G401.6 (cell line): ENCODE measurements around the gene HOXD10.

ENCODE experiments used
- FAIRE-seq: peaks from 2 replicates; lab custom pipeline; 2012; peaks lifted over from hg19 to GRCh38; lab: Jason Lieb, UNC

The HOXD10 gene

GRCh38 chr2:176123411-176124109 lies 7.0 kb downstream of the HOXD10 start:
- no peak for FAIRE-seq

- no peak for FAIRE-seq
These were observed 7.8 kb downstream of the HOXD10 start for GRCh38 chr2:176124110-176124946.

GRCh38 chr2:176124947-176125771 lies 8.6 kb downstream of the HOXD10 start:
- no peak for FAIRE-seq

- no peak for FAIRE-seq
These were observed 9.1 kb downstream of the HOXD10 start for GRCh38 chr2:176125772-176126054.

GRCh38 chr2:176126929-176127773 lies 10.6 kb downstream of the HOXD10 start:
- FAIRE-seq, result peak; percentile 86

GRCh38 chr2:176127774-176128072 lies 11.1 kb downstream of the HOXD10 start:
- FAIRE-seq, result no peak

GRCh38 chr2:176128172-176128981 lies 11.8 kb downstream of the HOXD10 start:
- no peak for FAIRE-seq

- no peak for FAIRE-seq
These were observed 12.6 kb downstream of the HOXD10 start, which contains the start of gene HOXD8 for GRCh38 chr2:176128982-176129796. TSS of gene HOXD8 (plus strand) at chr2:176129705. CDS start at chr2:176130367, 662 bp downstream.

GRCh38 chr2:176129813-176130146 lies 13.2 kb downstream of the HOXD10 start:
- no peak for FAIRE-seq

GRCh38 chr2:176130147-176130956 lies 13.8 kb downstream of the HOXD10 start:
- no peak for FAIRE-seq

- no peak for FAIRE-seq
These were observed 14.6 kb downstream of the HOXD10 start for GRCh38 chr2:176130957-176131847.

- FAIRE-seq, result peak; percentile 19
These were observed 15.2 kb downstream of the HOXD10 start for GRCh38 chr2:176131848-176132158.

- FAIRE-seq, result no peak
These were observed 15.9 kb downstream of the HOXD10 start for GRCh38 chr2:176132205-176133171.

GRCh38 chr2:176133389-176133788 lies 16.8 kb downstream of the HOXD10 start:
- no peak for FAIRE-seq

GRCh38 chr2:176134035-176134434 lies 17.5 kb downstream of the HOXD10 start:
- no peak for FAIRE-seq

GRCh38 chr2:176135035-176135440 lies 18.5 kb downstream of the HOXD10 start:
- no peak for FAIRE-seq
